Stimulated activated CD8-positive, alpha-beta memory T cell treated with anti-CD3 and anti-CD28 coated beads, Interleukin-15, amount 100 ng/mL, for 24 hours (primary cell): Measurements from ENCODE around the gene HIPK3.
"Not testable (repeated sequence)": the region's sequence is repeated elsewhere in the genome, so short reads cannot be mapped to it uniquely, and the experiment has no call there.

Source experiments
- DNase-seq: peaks from one replicate; pipeline ENCODE4 v3.0.0-alpha.2; 2020; ENCODE audit warnings: low read depth

Gene HIPK3

GRCh38 chr11:33358150-33358831 is 101.1 kb downstream of the HIPK3 start:
- DNase-seq, result no peak

- DNase-seq, result no peak
These were observed 103.5 kb downstream of the HIPK3 start for GRCh38 chr11:33360642-33361041.

- no peak for DNase-seq
These were observed 105.1 kb downstream of the HIPK3 start for GRCh38 chr11:33362051-33362910.

GRCh38 chr11:33366918-33367317 is 109.7 kb downstream of the HIPK3 start:
- no peak for DNase-seq

- DNase-seq, result not testable (repeated sequence)
These were observed 111.3 kb downstream of the HIPK3 start for GRCh38 chr11:33368475-33368874.

- no peak for DNase-seq
These were observed 111.8 kb downstream of the HIPK3 start for GRCh38 chr11:33368931-33369330.

GRCh38 chr11:33373636-33374035 is 116.5 kb downstream of the HIPK3 start:
- no peak for DNase-seq

GRCh38 chr11:33375236-33375635 is 118.1 kb downstream of the HIPK3 start:
- DNase-seq, result no peak

- DNase-seq, result no peak
These were observed 118.6 kb downstream of the HIPK3 start, which contains the start of gene KIAA1549L for GRCh38 chr11:33375688-33376311. Gene KIAA1549L (plus strand): TSS chr11:33376108.

GRCh38 chr11:33376331-33377310 is 119.4 kb downstream of the HIPK3 start:
- DNase-seq, result no peak

GRCh38 chr11:33377412-33378370 is 120.5 kb downstream of the HIPK3 start:
- DNase-seq, result no peak

GRCh38 chr11:33379947-33380346 is 122.8 kb downstream of the HIPK3 start:
- no peak for DNase-seq

GRCh38 chr11:33383075-33383919 is 126.1 kb downstream of the HIPK3 start:
- DNase-seq, result no peak

- DNase-seq, result no peak
These were observed 126.7 kb downstream of the HIPK3 start for GRCh38 chr11:33383920-33384209.

GRCh38 chr11:33384220-33384619 is 127.0 kb downstream of the HIPK3 start:
- DNase-seq, result no peak

- DNase-seq, result no peak
These were observed 130.4 kb downstream of the HIPK3 start for GRCh38 chr11:33387581-33387980.

- no peak for DNase-seq
These were observed 130.8 kb downstream of the HIPK3 start for GRCh38 chr11:33387996-33388395.

GRCh38 chr11:33388793-33389525 is 131.8 kb downstream of the HIPK3 start:
- no peak for DNase-seq

GRCh38 chr11:33389635-33390034 is 132.5 kb downstream of the HIPK3 start:
- DNase-seq, result no peak
